Upper lobe of right lung (tissue), 1 donor: Measurements from ENCODE around the gene PTGDR2. TPM values are rescaled to one million over a fixed set of nuclear protein-coding genes. Genes with fewer than 3 reads are reported as not detected.

Experiments
- ATAC-seq: fragments of 200-7000 bp; cut with Tn5 transposase; one replicate; pipeline ENCODE4 v1.9.1; 2020; ENCODE audit warnings: mild to moderate bottlenecking, moderate library complexity
- DNase-seq: peaks from one replicate; pipeline ENCODE4 v3.0.0-alpha.2; 2020
- H3K27ac ChIP-seq: fragments of 200-600 bp; one replicate; pipeline ENCODE4 v1.8.0; 2022
- H3K27me3 ChIP-seq: fragments of 200-600 bp; one replicate; pipeline ENCODE4 v1.8.0; 2022; ENCODE audit warnings: mild to moderate bottlenecking
- H3K36me3 ChIP-seq: fragments of 200-600 bp; one replicate; pipeline ENCODE4 v1.8.0; 2022
- H3K4me1 ChIP-seq: fragments of 200-600 bp; one replicate; pipeline ENCODE4 v1.8.0; 2022
- H3K4me3 ChIP-seq: fragments of 200-600 bp; one replicate; pipeline ENCODE4 v1.8.0; 2022; ENCODE audit warnings: mild to moderate bottlenecking
- H3K9me3 ChIP-seq: fragments of 200-600 bp; one replicate; pipeline ENCODE4 v1.8.0; 2022
- intact Hi-C: fragments of 100-400 bp; cut with DNase I; formaldehyde crosslinking; loops from one replicate; pipeline ENCODE4 v1.11.0; 2022
- total RNA-seq: library from RNA; stranded (reverse); fragmentation: NEBNext Ultra II Directional; extraction: Animal tissue kit (Norgen Biotek cat#: 25700); gene quantifications from one replicate; pipeline ENCODE4 v1.2.1, GENCODE V29; 2021
- TF ChIP-seq, protein P1 (sequence below): fragments of 200-600 bp; IDR thresholded peaks from one replicate; pipeline ENCODE4 v1.8.0; 2022; ENCODE audit warnings: antibody characterized with exemption
- donor health status: DM: no; HTN: yes; CAD: no; lungs with severe emphysema.

PTGDR2 gene
- total RNA-seq, 1 donor from 2014 or later, result 1.8 TPM

DNA sequence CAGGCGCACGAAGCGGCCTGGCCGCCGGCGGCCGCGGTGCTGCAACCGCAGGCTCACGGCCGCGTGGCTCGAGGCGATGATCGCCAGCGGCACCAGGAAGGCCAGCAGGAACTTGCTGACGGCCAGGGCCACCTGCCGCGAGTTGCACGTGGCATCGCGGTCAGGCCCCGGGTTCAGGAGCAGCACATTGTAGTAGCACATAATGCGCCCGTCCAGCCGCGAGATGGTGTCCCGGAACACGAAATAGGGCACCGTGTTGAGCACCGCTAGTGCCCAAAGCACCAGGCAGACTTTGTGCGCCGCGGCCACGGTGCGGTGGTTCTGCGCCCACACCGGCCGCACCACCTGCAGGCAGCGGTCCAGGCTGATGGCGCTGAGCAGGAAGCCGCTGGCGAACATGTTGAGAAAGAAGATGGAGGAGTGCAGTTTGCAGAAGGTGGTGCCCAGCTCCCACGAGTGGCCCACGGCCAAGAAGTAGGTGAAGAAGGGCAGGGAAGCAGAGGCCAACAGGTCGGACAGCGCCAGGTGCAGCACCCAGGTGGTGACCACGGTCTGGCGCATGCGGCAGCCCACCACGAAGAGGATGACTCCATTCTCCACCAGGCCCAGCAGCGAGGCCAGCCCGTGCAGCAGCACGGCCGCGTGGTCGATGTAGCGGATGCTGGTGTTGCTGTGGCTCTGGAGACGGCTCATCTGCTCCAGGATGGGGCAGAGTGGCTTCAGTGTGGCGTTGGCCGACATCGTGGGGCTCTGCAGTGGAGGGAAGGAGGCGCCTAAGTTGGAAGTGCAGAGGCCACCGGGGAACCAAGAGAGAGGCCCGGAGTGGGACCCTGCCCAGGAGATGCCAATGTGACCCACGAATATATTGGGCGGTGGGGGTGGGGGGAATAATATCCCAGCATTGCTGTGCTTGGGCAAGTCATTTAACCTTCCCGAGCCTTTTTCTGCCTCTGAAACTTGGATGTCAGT lies 2.5 kb downstream of the PTGDR2 start:
- intact Hi-C loops, result no loop called here
- no peak overlapping the region for H3K27ac ChIP-seq

DNA sequence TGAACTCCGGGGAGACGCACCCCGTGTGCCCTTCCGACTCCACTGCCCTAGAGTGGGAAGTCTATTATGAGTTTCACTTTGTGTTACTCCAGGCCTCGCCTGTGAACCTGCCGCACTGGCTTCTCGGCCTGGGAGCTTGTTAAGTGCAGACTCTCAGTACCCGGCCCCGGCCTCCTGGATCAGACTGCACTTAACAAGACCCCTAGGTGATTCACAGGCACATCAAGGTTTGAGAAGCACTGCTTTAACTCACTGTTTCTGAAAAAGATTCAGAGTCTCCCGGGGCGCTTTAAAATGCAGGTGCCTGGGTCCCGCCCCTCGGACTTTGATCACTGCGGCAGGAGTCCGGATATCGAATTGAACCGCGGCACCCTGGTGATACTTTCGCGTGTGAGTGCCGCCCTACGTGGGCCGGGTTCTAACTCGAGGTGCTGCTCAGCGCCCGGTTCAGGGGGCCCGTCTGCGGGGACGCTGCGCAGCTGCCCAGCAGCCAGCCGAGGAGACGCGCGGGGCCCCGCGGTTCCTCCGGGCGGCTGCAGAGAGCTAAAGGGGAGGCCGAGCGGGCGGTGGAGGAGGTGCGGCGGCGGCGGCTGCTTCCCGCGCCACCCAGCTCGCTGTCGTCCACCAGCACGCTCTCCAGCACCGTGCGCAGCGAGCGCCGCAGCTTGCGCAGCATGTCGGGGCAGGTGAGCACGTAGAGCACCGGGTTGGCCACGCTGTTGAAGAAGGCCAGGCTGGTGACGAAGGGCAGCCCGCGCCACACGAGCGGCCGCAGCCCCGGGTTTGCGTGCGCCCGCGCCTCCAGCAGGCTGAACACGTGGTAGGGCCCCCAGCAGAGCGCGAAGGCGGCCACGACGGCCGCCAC lies 3.4 kb downstream of the PTGDR2 start:
- no peak overlapping the region for H3K27ac ChIP-seq
- no peaks in the 10 kb centered on the region for H3K4me1 ChIP-seq
- peaks cover 40% of the 10 kb centered on the region for H3K36me3 ChIP-seq
- no peak overlapping the region for H3K4me3 ChIP-seq
- DNase-seq (no peak), ATAC-seq (no peak)
- TF ChIP-seq, protein P1, sequence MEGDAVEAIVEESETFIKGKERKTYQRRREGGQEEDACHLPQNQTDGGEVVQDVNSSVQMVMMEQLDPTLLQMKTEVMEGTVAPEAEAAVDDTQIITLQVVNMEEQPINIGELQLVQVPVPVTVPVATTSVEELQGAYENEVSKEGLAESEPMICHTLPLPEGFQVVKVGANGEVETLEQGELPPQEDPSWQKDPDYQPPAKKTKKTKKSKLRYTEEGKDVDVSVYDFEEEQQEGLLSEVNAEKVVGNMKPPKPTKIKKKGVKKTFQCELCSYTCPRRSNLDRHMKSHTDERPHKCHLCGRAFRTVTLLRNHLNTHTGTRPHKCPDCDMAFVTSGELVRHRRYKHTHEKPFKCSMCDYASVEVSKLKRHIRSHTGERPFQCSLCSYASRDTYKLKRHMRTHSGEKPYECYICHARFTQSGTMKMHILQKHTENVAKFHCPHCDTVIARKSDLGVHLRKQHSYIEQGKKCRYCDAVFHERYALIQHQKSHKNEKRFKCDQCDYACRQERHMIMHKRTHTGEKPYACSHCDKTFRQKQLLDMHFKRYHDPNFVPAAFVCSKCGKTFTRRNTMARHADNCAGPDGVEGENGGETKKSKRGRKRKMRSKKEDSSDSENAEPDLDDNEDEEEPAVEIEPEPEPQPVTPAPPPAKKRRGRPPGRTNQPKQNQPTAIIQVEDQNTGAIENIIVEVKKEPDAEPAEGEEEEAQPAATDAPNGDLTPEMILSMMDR, result no peak
- intact Hi-C loops, result no loop called here
- no peaks in the 10 kb centered on the region for H3K9me3 ChIP-seq
- H3K27me3 ChIP-seq, result no peaks in the 10 kb centered on the region

More for the DNA sequence above, 2.5 kb downstream of the PTGDR2 start:
- no peak for DNase-seq
- ATAC-seq, result no peak
- Histone ChIP-seq H3K27me3 (no peaks in the 10 kb centered on the region), H3K4me1 (no peaks in the 10 kb centered on the region), H3K4me3 (no peak overlapping the region), H3K9me3 (no peaks in the 10 kb centered on the region), H3K36me3 (peaks cover 33% of the 10 kb centered on the region)
- TF ChIP-seq, protein P1, result no peak

DNA sequence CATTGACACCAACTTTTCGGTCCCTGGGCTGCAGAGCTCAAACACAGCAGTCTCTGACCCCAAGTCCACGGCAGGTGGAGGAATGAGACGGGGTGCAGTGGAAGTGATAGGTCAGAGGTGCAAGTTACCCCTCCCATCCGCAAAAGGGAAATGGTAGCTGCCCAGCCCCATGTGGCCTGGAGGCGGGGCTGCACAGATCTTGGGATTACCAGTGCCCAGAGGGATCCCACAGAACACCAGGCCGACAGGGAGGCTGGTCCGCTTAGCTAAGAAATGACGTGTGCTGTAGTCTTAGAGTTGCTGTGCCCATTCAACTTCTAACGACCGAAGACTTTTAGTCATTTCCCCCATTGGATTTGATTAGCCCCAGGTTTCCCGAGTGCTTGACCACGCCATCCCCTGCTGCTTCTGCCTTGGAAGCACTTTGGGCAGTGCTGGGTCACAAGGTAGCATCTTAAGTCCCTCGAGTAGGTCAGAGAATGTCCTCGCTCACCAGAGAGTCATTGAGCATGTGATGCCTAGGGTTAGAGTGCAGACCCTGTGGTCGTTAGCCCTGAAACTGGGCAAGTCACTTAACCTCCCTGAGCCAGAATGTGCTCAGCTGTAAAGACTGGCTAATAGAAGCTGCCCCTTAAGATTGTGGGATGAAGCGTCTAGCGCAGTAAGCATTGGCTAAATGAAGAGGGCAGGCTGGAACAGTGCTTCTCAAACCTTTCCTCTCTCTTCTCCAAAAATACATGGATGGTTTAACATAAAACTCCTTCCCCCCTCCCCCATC lies 4.2 kb downstream of the PTGDR2 start:
- ATAC-seq, result no peak
- H3K4me1 ChIP-seq, result no peaks in the 10 kb centered on the region
- H3K27me3 ChIP-seq, result no peaks in the 10 kb centered on the region
- no peaks in the 10 kb centered on the region for H3K9me3 ChIP-seq
- no peak overlapping the region for H3K27ac ChIP-seq
- H3K4me3 ChIP-seq, result no peak overlapping the region
- intact Hi-C loops, result no loop called here
- peaks cover 40% of the 10 kb centered on the region for H3K36me3 ChIP-seq
- no peak for DNase-seq
- TF ChIP-seq, protein P1, result no peak

DNA sequence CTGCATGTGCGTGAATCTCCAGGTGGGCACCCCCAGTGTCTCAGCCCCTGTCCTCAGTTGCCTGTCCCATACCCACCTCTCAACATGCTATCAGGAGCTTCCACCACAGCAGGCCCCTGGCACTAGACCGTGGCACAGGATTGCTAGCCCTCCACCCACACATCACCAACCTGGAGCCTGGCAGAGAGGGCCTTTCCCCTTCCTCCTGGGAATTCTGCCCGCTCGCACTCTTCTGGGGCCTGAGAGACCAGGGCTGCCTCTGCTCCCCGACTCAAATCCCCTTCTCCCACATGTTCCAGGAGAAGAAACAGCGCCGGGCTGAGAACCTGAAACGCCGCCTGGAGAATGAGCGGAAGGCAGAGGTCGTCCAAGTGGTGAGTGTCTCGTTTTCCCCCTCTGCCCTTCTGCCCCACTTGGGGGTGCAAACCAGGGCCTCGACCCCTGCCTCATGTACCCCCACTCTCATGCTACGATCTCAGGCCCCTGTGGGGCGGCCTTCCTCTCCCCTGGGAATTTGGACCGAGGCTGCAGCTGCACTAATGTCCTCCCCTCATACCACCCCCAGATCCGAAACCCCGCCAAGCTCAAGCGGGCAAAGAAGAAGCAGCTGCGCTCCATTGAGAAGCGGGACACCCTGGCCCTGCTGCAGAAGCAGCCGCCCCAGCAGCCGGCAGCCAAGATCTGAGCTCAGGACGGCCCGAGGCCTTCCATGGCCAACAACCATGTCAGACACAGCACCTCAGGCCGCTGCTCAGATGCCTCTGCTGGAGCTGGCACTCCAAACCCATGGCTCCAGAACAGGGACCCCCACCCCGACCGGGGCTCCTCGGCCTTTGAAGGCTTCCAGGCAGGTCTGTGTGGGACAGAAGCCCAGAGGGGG lies 5.9 kb downstream of the PTGDR2 start:
- H3K36me3 ChIP-seq, result peaks cover 40% of the 10 kb centered on the region
- no peak overlapping the region for H3K27ac ChIP-seq
- no peaks in the 10 kb centered on the region for H3K9me3 ChIP-seq
- H3K4me1 ChIP-seq, result no peaks in the 10 kb centered on the region
- intact Hi-C loops, result no loop called here
- ATAC-seq, result no peak
- H3K27me3 ChIP-seq, result no peaks in the 10 kb centered on the region
- TF ChIP-seq, protein P1, result no peak
- no peak for DNase-seq
- H3K4me3 ChIP-seq, result no peak overlapping the region
